Iris pigment epithelial cell (primary cell): ENCODE measurements around the gene HTR3C.
"Not testable (repeated sequence)": the region's sequence is repeated elsewhere in the genome, so short reads cannot be mapped to it uniquely, and the experiment has no call there.

Experiments used
- DNase-seq: peaks from one replicate; pipeline ENCODE4 v3.0.0-alpha.2; 2011; ENCODE audit warnings: low read depth

The HTR3C gene, protein sequence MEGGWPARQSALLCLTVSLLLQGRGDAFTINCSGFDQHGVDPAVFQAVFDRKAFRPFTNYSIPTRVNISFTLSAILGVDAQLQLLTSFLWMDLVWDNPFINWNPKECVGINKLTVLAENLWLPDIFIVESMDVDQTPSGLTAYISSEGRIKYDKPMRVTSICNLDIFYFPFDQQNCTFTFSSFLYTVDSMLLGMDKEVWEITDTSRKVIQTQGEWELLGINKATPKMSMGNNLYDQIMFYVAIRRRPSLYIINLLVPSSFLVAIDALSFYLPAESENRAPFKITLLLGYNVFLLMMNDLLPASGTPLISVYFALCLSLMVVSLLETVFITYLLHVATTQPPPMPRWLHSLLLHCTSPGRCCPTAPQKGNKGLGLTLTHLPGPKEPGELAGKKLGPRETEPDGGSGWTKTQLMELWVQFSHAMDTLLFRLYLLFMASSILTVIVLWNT

DNA sequence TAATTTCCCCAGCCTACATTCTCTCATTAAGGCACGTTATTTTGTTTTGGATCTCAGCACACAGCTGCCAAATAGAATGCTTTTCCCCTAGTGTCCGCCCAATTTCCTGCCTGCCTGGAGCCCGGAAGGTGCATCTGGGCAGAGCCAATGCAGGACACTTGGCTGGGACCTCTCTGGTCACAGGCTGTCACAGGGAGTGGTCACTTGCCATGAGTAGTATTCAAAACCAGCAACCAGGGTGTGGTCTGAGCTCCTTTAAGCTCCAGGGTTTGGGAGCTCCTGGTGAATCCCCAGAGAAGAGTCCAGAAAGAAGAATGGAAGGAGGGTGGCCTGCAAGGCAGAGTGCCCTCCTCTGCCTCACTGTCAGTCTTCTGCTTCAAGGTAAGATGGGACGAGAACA is at the start of gene HTR3C:
Gene HTR3C, plus strand, starts transcription at position 281 of the 400 bp plus-strand sequence. Its CDS starts 34 bp downstream, at position 315.
- DNase-seq, result no peak

DNA sequence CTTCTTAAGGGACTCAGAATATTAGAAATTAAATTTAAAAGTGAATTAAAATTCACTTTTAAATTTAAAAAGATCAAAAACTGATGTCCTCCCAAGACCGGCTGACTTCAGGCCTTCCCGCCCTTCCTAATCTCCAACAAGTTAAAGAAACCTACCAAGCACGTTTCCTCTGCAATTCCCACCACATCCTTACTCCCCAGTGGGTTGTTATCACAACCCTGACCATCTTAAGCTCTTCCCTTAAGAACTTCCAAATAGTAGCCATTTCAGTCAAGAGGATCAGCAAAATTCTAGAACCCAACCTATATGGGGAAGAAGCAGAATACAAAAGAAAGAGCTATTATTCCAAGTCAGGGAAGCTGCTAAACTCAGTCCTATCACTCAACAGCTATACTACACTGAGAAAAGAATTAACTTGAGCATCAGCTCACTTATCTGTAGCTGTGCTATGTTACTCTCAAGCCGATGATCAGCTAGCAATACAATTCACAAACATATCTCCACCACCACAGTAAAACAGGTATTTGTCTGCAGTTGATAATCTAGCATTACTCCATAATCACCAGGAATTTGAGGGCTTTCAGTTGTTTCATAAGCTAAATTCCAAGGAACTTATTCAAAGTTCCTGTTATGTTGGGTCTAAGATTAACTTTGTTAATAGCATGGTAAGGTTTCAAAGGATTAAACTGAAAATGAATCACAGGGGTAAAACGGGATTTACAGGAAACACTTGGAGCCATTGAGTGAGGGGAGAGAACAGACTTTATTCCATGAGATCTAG is 49.5 kb upstream of the HTR3C start:
- DNase-seq, result peak; percentile 82

DNA sequence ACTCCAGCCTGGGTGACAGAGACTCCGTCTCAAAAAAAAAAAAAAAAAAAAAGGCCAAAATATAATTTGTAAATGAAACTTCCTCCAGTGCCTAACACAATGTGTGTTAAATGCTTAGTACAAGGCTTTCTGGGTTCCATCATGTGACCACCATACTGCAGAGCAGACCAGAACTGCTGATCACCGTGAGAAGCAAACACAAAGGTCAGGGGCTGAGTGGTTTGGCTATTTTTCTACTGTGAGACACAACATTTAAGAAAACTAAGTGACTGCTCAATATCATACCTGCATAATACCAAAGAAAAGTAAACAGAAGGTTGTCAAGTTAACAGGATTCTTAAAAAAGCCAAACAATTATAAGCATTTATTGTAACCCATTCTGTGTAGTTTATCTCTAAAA is 48.4 kb upstream of the HTR3C start:
- no peak for DNase-seq

GRCh38 chr3:184005941-184006507 is 46.8 kb upstream of the HTR3C start:
- DNase-seq, result peak; percentile 37

DNA sequence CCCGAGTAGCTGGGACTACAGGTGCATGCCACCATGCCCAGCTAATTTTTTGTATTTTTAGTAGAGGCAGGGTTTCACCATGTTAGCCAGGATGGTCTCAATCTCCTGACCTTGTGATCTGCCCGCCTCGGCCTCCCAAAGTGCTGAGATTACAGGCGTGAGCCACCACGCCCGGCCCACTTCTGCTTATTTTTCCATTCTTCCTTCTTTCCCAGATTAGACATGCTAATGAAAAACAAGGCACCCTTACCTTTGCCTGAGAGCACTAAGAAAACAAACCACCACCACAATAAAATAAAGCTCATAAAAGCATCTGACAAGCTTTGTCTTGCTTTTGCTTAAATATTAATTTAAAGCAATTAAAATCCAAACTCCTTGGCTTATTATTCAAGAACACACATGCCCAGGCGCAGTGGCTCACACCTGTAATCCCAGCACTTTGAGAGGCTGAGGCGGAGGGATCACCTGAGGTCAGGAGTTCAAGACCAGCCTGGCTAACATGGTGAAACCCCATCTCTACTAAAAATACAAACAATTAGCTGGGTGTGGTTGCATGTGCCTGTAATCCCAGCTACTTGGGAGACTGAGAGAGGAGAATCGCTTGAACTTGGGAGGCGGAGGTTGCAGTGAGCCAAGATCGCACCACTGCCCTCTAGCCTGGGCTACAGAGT is 45.6 kb upstream of the HTR3C start:
- DNase-seq, result not testable (repeated sequence)

DNA sequence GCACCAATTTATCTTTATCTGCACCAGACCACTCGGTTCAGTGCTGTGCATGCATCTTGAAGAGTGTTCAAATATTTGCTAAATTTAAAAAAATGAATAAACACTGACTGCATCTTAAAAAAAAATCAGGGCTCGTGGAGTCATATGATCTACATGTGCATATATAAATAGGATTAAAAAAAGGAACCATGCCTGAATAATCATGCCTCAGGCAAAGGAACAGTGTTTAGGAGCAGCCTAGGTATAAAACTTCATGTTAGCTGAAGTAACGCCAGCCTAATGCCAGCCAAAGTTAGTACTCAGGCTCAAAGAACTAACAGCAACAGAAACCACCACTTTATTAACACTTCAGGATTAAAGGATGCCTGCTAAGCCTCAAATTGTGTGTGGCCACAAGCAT is 44.7 kb upstream of the HTR3C start:
- no peak for DNase-seq

GRCh38 chr3:184011230-184011876 is 41.5 kb upstream of the HTR3C start:
- DNase-seq, result no peak

DNA sequence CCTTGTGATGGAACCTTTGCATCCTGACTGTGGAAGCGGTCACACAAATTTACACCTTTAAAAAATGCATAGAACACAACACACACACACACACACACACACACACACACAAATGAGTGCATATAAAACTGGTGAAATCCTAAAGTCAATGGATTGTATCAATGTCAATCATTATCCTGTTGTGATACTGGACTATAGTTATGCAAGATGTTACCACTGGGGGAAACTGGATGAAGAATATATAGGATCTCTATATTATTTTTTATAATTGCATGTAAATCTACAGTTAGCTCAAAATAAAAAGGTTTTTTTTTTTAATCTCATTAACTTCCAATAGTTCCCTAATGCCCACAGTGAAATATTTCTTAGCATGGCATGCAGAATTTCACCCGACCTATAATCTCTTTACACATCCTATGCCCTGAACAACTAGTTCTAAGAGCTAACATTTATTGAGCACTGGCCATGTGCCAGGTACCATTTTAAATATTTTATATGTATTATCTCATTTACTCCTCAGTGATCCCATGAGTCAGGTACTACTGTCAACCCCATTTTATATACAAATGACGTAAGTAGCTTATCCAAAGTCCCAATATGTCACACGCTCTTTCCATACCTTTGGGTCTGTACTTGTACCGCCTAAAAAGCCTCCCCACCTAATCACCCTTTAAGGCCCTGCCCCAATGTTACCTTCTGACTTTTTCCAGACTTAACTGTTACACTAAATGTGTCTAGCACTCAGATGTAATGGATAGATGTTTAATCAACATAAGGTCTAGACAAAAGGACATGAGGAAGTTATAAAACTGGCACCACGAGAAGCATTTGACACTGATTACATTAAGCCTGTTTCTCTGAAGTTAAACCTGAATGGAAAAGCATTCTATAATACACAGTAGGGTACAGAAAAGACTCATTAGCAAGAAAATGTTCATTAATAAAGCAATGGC is 40.6 kb upstream of the HTR3C start:
- DNase-seq, result no peak

DNA sequence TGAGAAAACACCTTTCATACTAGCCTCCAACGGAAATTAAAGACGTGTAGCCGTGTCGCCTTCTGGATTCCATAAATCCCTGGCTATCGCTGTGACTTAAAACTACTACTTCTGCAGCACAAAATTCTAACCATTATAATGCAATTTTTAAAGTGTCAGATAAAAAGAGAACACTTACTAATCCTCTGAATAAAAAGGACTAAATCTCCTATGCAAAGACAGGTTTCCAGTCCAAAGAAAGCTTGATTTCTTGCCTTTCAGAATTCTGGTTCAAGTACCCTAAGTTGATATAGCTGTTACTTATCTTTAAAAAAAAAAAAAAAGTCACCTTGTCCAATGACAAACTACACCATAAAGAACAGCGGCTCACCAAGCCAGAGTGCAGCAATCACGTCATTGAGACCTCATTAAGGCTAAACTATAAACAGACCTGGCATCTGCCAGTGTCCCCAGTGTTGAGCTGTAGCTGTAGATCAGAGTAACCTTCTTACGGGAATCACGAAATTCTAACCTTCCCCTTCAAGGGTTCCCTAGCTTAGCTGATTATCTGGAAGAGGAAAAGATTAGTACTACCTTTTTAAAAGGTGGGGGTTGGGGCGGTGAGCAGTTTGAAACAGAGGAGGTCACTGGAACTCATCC is 37.3 kb upstream of the HTR3C start:
- no peak for DNase-seq

GRCh38 chr3:184016169-184016570 is 36.7 kb upstream of the HTR3C start:
- no peak for DNase-seq

- DNase-seq, result peak; percentile 47
These were observed 35.8 kb upstream of the HTR3C start for GRCh38 chr3:184016811-184017671.

DNA sequence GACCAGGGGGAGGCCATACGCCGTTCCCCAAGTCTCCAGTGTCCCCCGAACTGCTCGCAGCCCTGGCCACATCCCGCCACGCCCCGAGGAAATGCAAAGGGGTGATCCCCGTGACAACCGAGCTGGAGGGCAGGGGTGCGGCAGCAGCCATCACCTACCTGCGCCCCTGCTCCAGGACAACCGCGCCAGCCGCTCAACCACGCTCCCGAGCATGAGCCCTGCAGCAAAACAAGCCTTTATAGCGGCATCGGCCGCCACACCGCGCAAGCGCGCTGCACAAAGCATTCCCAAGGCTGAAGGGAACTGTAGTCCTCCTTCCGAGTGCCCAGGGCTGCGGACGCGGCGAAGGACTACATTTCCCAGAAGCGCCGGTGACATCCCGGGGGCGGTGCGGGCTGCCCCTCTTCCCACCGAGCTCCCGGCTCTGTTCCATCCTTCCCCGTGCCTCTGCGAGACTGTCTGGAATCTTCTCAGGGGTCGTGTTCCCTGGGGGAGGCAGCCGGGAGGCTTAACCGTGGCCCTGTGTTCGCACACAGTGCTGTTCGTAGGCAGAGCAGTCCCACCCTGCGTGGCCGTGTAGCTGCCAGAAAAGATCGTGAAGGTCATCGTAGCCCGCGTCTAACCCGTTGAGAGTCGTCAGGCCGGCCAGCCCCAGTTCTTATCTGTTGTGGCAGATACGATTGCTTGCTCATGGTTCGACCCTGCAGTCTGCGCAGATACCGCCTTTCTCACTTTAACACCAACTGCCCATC is 35.0 kb upstream of the HTR3C start, which contains the start of gene ABCC5:
Gene ABCC5, minus strand, starts transcription at position 213 of the 752 bp plus-strand sequence. CDS start 3,492 bp downstream, outside the sequence.
- DNase-seq, result peak; percentile 93

DNA sequence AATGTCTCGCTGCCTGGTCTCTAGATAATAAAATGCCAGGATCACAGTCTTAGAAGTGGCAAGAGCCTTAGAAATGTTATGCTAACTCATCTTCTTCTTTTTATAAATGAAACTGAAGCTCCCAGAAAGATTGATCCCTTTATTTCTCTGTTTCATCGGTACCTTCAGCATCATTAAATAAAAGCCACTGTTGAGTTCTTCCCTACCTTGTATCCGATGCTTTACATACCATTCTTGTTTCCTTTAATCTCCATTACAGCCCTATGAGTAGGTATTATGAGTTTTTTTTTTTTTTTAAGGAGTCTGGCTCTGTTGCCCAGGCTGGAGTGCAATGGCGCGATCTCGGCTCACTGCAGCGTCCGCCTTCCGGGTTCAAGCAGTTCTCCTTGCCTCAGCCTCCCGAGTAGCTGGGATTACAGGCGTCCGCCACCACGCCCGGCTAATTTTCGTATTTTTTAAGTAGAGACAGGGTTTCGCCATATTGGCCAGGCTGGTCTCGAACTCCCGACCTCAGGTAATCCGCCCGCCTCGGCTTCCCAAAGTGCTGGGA is 34.3 kb upstream of the HTR3C start:
- no peak for DNase-seq

GRCh38 chr3:184022323-184022722 is 30.5 kb upstream of the HTR3C start:
- no peak for DNase-seq

DNA sequence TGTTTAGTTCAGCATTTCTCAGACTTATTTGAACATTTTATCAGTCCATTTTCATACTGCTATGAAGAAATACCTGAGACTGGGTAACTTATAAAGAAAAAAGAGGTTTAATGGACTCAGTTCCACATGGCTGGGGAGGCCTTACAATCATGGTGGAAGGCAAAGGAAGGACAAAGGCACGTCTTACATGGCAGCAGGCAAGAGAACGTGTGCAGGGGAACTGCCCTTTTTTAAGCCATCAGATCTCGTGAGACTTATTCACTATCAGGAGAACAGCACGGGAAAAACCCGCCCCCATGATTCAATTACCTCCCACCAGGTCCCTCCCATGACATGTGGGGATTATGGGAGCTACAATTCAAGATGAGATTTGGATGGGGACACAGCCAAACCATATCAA is 27.6 kb upstream of the HTR3C start:
- DNase-seq, result not testable (repeated sequence)

GRCh38 chr3:184028275-184028890 is 24.5 kb upstream of the HTR3C start:
- not testable (repeated sequence) for DNase-seq

DNA sequence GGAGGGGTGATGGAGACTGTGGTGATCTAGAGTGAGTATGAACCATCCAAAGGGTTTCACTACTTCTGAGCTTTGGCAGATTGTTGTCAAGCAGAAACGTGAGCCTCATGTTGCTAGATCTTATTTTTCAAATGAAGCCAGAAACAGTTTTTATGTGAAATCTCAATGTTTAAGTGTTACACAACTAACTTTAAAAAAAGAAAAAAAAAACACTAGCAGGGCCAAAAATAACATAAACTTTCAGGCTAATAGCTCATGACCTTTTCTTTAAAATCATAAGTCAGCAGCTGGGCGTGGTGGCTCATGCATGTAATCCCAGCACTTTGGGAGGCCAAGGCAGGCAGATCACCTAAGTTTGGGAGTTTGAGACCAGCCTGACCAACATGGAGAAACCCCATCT is 23.4 kb upstream of the HTR3C start:
- peak; percentile 15 for DNase-seq
